ENCODE data around the gene PRR14.
"Not testable (repeated sequence)": the region's sequence is repeated elsewhere in the genome, so short reads cannot be mapped to it uniquely, and the experiment has no call there.

PRR14 gene

GRCh38 chr16:30696646-30697045 is 45.9 kb downstream of the PRR14 start:
- DNase-seq = not testable (repeated sequence)

GRCh38 chr16:30697264-30698138 is 46.7 kb downstream of the PRR14 start:
- DNase-seq = no peak

GRCh38 chr16:30698139-30698815 is 47.5 kb downstream of the PRR14 start:
- peak; percentile 98 for DNase-seq

- DNase-seq = peak; percentile 75
These were observed 48.3 kb downstream of the PRR14 start, which contains the start of gene SRCAP for GRCh38 chr16:30698816-30699614. Gene SRCAP, plus strand, starts transcription at chr16:30699171. Its CDS starts 1,654 bp downstream, at chr16:30700825.

GRCh38 chr16:30699615-30700099 is 48.9 kb downstream of the PRR14 start:
- DNase-seq = no peak

GRCh38 chr16:30700491-30700890 is 49.7 kb downstream of the PRR14 start:
- DNase-seq = no peak

- DNase-seq = no peak
These were observed 50.2 kb downstream of the PRR14 start for GRCh38 chr16:30700971-30701370.

GRCh38 chr16:30703071-30703470 is 52.3 kb downstream of the PRR14 start:
- DNase-seq = not testable (repeated sequence)

GRCh38 chr16:30703971-30704370 is 53.2 kb downstream of the PRR14 start:
- no peak for DNase-seq
